Cortex of kidney (tissue), 1 donor: ENCODE data around the gene KBTBD2.
"Not testable (repeated sequence)": the region's sequence is repeated elsewhere in the genome, so short reads cannot be mapped to it uniquely, and the experiment has no call there.

Experiments
- DNase-seq: peaks from one replicate; lab custom pipeline; 2025; lab: John Stamatoyannopoulos, UW

KBTBD2 gene

GRCh38 chr7:32855837-32856775, 35.5 kb downstream of the KBTBD2 start:
- not testable (repeated sequence) for DNase-seq

- not testable (repeated sequence) for DNase-seq
Observed at GRCh38 chr7:32850654-32851053, 40.9 kb downstream of the KBTBD2 start.

- not testable (repeated sequence) for DNase-seq
Observed at GRCh38 chr7:32848655-32849054, 42.9 kb downstream of the KBTBD2 start.

GRCh38 chr7:32846630-32847225, 44.8 kb downstream of the KBTBD2 start:
- DNase-seq = no peak

GRCh38 chr7:32844748-32845147, 46.8 kb downstream of the KBTBD2 start:
- not testable (repeated sequence) for DNase-seq

GRCh38 chr7:32843763-32844162, 47.8 kb downstream of the KBTBD2 start:
- not testable (repeated sequence) for DNase-seq

- not testable (repeated sequence) for DNase-seq
Observed at GRCh38 chr7:32839846-32840245, 51.7 kb downstream of the KBTBD2 start.

- not testable (repeated sequence) for DNase-seq
Observed at GRCh38 chr7:32828996-32829752, 62.4 kb downstream of the KBTBD2 start.
